HTR-8/SVneo (cell line): ENCODE data around the gene HAVCR1.
"Not testable (repeated sequence)": the region's sequence is repeated elsewhere in the genome, so short reads cannot be mapped to it uniquely, and the experiment has no call there.

ENCODE experiments used
- DNase-seq: peaks from one replicate; pipeline ENCODE4 v3.0.0; 2011; ENCODE audit warnings: low spot score, mixed read lengths; ENCODE audit not compliant: insufficient read length
- FAIRE-seq: peaks from 2 replicates; lab custom pipeline; 2011; peaks lifted over from hg19 to GRCh38; lab: Jason Lieb, UNC

The HAVCR1 gene

DNA sequence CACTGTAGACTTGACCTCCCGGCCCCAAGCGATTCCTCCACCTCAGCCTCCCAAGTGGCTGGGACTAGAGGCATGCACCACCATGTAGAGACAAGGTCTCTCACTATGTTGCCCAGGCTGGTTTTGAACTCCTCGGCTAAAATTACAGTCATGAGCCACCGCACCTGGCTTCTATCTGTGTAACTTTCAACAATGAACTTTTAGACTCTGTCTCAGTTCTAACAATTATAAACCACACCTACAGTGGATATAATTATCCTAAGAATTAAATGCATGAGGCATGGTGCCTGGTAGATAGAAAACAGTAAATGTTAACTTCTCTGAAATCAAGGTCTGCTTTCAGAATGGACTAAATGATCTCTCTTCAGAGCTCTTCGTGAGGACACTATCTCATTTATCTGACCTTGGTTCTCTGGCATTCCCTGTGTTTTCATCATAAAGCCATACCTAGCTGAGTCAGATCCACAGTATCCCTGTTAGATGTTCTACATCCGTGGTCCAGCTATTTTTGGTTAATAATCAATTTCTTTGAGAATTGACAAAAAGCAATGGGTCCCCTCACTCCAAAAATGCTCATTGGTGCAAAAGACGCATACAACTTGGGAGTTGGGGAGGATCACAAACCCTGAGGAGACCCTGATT is 7.2 kb downstream of the HAVCR1 start:
- no peak for DNase-seq
- FAIRE-seq = no peak

DNA sequence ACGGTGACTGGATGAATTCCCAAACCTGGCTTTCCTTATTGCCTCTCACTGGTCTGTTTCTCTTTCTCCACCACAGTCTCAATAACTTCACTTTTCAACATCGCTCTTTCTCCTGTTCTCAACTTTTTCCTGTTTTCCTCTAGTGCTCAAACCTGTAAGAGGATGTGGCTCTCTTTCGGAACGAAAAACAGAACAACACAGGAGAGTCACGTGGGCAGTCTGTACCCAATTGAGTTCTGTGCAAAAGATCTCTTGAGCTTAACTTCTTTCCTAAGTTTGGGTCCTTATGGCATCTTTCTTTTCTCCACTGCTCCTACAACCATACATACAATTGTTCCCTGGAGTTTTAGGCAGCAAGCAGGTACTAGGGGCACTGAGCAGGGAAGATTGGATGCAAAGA is 8.9 kb downstream of the HAVCR1 start:
- DNase-seq (no peak), FAIRE-seq (no peak)

DNA sequence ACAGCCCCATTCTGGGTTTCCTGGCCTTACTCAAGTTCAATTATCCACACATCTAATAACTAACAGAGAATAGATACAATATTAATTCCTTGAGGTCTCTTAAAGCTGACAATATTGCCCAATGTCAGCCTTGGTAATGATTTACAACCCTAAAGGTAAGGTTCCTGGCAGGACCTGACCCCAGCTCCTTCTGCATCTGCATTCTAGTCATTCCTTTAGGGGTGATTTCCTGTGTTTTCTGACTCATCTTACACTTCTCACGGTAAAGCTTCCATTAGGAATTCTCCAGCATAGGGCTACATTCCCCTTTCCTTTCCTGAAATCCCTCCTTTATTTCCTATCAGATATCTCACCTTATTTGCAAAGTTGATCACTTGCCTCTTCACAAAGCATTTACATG is 9.3 kb downstream of the HAVCR1 start:
- DNase-seq (peak; percentile 36), FAIRE-seq (no peak)

DNA sequence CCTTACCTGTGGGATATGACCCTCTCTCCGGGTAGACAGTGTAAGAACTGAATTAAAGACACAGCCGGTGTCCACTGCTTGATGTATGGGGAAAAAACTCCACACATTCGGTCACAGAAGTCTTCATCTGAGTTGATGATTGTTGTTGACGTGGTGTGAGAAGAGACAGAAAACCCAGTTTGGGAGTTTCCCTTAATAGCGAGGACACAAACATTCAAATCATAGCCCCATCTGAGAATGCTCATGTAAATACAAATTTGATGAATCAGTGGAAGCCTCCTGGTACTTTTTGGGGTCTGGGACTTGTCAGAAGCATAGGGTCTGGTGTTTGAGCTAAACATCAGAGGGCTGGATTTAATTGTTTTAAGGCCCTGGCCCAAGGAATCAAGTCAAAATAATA is 11.0 kb downstream of the HAVCR1 start:
- no peak for FAIRE-seq
- DNase-seq = no peak

DNA sequence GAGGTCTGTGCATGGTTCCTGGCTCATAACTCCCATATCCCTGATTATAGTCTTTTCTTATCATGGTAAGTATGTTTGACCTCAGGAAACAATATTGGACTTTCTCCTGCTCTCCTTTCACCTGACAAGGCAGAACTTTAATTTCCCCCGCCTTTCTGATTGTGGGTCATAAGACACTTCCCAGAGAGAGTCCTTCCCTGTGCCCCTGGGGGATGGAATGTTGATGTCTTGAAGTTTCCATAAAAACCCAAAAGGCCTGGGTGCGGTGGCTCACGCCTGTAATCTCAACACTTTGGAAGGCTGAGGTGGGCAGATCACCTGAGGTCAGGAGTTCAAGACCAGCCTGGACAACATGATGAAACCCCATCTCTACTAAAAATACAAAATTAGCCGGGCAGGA is 11.9 kb downstream of the HAVCR1 start:
- not testable (repeated sequence) for DNase-seq

DNA sequence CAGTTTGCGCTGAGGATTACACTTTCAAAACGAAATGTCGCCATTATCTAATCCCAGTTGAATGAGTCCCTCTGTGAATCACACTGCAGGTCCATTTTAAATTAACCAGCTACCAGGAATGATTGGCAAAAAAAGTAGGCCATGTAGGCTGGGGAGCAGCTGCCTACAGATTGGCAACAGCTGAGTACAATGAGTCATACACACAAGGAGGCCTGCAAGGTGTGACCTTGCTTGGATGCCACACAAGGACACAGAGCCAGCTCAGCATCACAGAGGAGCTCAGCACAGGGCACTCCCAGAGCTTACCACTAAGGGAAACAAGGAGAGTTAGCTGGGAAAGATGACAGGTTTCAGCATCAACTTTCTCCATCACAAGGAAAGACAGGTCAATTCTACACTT is 12.9 kb downstream of the HAVCR1 start:
- DNase-seq (no peak), FAIRE-seq (no peak)

More for the DNA sequence above, 11.9 kb downstream of the HAVCR1 start:
- FAIRE-seq = not testable (repeated sequence)

DNA sequence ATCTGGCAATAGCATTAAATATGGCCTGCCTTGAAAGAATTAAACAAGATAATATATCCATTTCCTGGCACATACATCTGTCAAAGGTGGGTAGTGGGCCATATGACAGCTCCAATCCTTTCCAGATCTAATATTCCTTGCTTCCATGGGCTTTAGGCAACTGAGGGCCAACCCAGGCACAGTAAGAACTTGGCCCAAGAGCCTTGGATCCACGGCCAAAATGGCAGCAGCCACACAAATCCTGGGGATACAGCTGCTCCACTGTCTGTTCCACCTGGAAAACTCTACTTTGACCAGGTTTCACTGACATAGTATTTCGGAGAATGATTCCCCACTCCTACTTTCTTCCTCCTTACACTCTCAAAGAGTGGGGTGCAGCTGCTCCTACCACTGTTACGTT is 13.3 kb downstream of the HAVCR1 start:
- DNase-seq (no peak), FAIRE-seq (no peak)

DNA sequence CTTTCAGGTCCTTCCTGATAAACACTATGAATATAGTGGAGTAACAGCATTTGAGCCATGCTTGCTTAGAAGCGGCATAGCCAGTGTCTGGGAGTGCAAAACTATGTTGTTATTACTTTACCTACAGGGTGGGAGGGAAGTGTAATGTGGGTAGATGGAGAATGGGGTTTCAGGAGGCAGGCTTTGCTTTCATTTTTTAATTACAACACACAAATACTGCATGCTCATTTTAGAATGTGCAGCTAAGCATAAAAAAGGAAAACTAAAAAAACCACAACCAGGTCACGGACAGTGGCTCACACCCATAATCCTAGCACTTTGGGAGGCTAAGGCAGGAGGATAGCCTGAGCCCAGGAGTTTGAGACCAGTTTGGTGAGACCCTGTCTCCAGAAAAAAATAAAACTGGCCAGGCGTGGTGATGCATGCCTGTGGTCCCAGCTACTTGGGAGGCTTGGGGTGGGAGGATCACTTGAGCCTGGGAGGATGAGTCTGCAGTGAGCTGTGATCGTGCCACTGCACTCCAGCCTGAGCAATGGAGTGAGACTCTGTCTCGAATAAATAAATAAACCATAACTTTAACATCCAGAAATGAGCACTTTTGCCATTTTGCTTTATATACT is 20.2 kb downstream of the HAVCR1 start:
- DNase-seq = no peak
- no peak for FAIRE-seq

DNA sequence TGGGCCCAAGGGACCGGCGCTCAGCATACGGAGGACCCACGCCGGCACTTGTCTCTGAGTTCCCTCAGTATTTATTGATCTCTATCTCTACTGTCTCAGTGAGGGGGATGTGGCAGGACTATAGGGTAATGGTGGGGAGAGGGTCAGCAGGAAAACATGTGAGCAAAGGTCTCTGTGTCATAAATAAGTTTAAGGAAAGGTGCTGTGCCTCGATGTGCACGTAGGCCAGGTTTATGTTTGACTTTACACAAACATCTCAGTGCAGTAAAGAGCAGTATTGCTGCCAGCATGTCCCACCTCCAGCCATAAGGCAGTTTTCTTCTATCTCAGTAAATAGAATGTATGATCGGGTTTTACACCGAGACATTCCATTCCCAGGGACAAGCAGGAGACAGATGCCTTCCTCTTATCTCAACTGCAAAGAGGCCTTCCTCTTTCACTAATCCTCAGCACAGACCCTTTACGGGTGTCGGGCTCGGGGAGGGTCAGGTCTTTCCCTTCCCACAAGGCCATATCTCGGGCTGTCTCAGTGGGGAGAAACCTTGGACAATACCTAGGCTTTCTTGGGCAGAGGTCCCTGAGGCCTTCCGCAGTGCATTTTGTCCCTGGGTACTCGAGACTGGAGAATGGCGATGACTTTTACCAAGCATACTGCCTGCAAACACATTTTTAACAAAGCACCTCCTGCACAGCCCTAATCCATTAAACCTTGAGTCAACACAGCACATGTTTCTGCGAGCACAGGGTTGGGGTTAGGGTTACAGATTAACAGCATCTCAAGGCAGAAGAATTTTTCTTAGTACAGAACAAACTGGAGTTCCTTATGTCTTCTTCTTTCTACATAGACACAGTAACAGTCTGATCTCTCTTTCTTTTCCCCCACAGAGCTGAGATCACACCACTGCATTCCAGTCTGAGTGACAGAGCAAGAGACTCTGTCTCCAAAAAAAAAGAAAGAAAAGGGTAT is 24.5 kb downstream of the HAVCR1 start:
- not testable (repeated sequence) for FAIRE-seq, DNase-seq

DNA sequence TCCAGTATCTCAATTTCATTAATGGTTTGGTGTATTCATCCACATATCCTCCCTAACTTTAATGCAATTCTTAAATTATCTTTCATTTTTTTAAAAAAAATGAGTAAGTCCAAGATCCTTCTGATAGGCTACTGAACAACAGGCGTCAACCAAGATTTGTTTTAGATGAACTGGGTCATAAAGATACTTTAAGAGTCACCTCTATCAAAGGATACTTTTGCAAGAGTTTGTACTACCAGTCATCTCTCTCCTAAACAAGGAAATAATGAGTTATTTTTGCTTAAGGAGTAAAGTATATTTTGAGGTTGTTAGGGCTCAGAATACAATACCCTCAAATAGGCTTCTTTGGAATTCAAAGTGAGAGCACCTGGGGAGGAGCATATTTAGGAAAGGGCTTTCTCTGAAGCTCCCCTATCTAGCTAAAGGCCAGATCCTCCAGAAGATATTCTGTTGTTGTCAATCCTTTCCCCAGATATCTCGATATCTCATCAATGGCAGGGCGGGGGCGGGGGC is 25.8 kb downstream of the HAVCR1 start:
- no peak for FAIRE-seq
- DNase-seq = no peak

DNA sequence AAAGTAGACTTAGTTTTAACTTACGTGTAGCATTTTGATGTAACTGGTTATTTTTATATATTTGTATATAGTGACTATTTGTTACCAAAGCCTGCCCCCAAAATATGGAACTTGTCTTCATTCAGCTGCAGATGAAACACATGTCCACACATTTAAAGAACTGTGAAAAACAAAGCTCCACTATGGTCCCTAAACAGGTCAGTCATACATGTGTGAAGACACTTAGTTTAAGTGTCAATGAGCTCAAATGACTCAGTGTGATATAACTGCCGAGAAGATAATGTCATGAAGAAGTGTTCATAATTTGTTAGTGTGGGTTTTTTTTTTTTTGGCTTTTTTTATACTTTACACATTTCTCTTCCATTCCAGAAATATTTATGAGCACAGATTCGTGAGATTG is 28.2 kb downstream of the HAVCR1 start:
- no peak for DNase-seq

DNA sequence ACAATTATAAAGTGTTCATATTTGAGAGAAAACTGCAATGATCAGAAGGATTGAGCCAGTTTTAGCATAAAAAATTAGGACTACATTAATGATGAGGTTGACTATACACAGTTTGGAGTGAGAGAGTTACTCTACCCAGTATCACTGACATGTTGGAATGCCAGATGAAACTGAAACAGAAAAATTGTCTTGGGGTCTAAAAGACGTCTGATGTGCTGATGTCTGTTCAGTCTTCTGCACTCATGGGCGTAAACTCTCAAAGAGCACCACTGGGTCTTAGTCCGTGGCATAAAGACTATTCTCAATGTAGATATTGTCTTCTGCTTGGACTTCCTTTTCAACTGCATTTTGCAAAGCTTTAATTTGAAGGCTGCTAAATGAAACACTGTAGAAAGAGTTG is 29.5 kb downstream of the HAVCR1 start:
- FAIRE-seq (no peak), DNase-seq (no peak)

More for the DNA sequence above, 28.2 kb downstream of the HAVCR1 start:
- no peak for FAIRE-seq

DNA sequence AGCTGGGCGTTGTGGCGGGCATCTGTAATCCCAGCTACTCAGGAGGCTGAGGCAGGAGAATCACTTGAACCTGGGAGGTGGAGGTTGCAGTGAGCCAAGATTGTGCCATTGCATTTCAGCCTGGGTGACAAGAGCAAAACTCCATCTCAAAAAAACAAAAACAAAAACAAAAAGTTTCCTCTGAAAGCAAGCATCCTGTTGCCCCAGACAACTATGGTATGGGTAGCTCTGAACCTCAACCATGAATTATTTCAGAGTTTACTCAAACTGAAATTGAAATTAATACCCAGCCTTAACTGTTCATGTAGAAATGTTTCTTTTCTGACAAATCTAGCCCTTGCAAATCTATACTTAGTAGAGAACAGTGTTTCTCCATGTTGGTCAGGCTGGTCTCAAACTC is 31.3 kb downstream of the HAVCR1 start:
- FAIRE-seq, DNase-seq: not testable (repeated sequence)

DNA sequence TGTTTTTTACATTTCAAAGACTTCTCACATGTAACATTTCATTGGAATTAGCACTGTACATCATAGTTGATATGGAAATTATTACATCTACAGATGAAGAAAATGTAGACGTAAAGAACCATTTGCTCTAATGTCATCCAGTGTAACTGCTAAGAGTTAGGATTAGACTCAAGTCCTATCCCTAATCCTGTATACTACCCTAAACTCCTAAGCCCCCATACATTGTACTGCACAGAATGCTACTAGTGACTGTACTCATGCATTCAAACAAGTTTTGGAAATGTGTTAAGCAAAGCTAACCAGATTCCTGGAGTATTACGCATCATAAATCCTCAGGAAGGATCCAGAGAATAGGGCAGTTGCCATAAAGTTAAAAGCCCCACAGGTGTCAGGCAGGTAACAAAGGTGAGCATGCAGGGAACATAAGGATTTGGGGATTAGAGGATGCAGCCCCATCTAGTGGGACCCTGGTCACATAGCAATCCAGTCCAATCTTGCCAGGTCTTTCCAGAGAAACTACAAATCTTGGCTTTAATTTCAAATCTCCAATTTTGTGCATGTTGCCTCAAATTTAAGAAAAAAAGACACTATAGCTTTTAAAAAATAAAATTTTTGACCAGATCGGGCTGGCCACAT is 32.0 kb downstream of the HAVCR1 start:
- FAIRE-seq (no peak), DNase-seq (peak; percentile 8)

DNA sequence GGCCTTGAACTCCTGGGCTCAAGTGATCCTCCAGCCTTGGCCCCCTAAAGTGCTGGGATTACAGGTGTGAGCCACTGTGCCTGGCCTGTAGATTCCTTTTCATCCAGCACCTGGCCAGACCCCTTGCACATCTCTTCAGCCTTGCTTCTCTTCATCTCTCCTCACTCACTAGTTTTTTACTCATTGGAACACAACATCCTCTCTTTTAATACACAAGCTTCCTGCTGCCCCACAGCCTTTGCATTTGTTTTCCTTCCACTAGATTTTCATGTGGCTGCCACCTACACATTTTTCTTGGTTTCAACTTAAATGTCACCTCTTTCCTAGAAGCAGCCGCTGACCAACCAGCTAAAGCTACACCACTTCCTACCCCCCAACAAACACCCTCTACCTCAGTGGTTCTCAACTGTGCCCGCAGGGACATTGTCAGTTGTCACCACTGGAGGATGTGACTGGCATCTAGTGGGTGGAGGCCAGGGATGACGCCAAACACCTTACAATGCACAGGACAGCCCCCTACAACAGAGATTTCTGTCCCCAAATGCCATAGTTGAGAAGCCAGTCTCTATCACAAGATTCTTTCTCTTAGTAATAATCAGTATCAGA is 33.7 kb downstream of the HAVCR1 start:
- FAIRE-seq = no peak

DNA sequence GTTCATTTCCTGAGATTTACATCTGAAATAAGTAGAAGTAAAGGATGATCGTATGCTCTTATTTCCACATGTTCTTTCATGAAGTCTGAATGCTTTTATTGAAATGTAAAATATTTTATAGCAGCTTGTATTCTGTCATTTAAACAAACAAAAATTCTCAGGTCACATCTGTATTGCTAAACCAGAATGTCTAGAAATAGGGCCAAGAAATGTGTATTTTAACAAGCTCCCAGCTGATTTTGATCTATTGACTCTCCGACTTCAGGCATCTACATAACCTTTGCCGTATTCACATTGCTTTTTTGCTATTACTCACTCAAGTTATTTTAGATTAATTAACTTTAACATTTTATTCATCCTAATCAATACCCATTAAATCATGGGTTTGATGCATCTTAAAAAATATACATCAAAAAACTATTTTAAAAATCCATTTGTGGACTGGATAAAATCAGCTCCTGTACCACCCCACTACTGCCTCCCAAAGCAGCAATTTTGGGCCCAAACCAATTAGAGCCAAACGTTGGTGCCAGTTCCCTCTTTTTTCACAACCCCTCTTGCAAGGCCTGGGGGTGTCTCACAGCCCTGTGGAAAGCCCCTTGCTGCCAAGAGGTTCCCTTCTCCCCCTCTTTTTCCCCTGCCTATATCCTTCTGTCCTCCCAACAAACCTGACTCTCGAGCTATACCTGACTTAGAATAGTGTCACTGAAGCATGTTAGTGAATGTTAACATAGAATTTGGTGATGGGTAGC is 34.5 kb downstream of the HAVCR1 start:
- FAIRE-seq = no peak
- no peak for DNase-seq

More for the DNA sequence above, 33.7 kb downstream of the HAVCR1 start:
- no peak for DNase-seq

DNA sequence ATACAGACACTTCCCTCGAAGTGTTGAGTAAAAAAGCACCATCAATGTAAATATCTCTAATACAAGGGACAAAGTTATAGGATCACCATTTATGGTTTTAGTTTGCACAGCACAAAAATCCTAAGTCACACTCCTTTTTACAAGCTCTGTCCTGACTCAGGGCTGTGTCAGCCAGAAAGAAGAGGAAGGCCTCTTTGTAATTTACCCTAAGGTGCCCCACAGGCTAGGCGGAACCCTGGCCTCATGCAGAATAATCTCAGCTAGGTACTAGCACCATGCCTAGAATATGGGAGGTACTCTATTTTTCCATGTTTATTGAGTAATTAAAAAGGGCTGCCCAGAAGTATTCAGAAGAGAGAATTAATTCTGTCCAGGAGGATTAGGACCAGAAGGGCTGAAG is 36.9 kb downstream of the HAVCR1 start:
- DNase-seq (no peak), FAIRE-seq (no peak)

DNA sequence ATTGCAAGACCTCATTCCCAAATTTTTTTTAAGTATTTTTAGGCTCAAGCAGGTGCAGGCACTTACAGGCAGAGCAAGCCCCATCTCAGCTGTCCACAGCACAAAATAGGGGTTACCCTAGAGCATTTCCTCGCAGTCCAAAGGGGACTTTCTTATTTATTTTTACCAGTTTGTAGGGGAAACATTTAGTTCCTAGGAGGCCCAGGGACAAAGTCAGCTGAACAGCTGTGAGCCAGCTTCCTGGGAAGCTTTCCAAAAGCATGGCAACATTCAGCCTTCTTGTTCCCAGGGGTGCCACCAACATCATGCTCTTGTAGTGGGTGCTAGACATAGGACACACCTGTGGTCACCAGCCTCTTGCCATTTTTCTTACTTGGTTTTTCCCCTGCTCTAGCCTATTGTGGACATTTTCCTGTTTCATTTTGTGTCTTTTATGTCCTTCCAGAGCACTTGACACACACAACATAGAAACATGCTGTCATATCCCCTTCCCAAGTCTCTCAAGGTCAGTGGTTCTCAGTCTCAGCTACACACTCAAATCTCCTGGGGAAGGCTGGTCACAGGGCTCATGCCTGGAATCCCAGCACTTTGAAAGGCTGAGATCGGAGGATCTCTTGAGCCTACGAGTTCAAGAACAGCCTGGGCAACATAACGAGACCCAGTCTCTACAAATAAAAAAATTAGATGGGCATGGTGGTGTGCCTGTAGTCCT is 38.2 kb downstream of the HAVCR1 start:
- DNase-seq (no peak), FAIRE-seq (no peak)

DNA sequence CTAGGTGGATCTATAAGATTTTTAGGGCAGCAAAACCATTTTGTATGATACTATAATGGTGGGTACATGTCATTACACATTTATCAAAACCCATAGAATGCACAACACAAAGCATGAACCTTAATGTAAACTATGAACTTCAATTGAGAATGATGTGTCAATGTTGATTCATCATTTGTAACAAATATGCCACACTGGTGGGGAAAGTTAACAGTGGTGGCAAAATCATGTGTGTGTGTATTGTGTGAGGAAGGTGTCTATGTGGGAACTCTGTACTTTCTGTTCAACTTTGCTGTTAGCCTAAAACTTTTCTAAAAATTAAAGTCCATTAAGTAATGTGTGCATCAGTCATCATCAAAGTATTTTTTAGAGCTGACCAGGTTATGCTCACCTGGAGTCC is 38.9 kb downstream of the HAVCR1 start:
- FAIRE-seq = no peak
- no peak for DNase-seq
